Measurements from ENCODE around the gene MCC.

- TF ChIP-seq GATA3 (IDR thresholded peaks at IDR 0.05; ENCODE audit: low read depth, low read length) (no peak), GATA2 (IDR thresholded peaks at IDR 0.05; ENCODE audit: low read depth, low read length) (no peak)
These were observed 330.4 kb downstream of the MCC start for GRCh38 chr5:113157886-113158285.
